Glutamatergic neuron (in vitro differentiated cells): ENCODE measurements around the gene ADARB2. TPM values are rescaled to one million over a fixed set of nuclear protein-coding genes. Genes with fewer than 3 reads are reported as not detected.

ENCODE experiments used
- DNase-seq: peaks from one replicate; pipeline ENCODE4 v3.0.0; 2022
- H3K27ac Mint-ChIP-seq: one replicate; pipeline ENCODE4 v1.8.0; 2020; ENCODE audit warnings: mild to moderate bottlenecking, mixed read lengths, inconsistent platforms; ENCODE audit not compliant: unreplicated experiment
- H3K27me3 Mint-ChIP-seq: one replicate; pipeline ENCODE4 v1.8.0; 2020; ENCODE audit warnings: mild to moderate bottlenecking, moderate library complexity, mixed read lengths, inconsistent platforms; ENCODE audit not compliant: unreplicated experiment
- H3K36me3 Mint-ChIP-seq: one replicate; pipeline ENCODE4 v1.8.0; 2020; ENCODE audit warnings: mild to moderate bottlenecking, mixed read lengths, inconsistent platforms; ENCODE audit not compliant: unreplicated experiment
- H3K4me1 Mint-ChIP-seq: one replicate; pipeline ENCODE4 v1.8.0; 2020; ENCODE audit warnings: mild to moderate bottlenecking, low read depth, mixed read lengths, inconsistent platforms; ENCODE audit not compliant: unreplicated experiment
- H3K4me3 Mint-ChIP-seq: one replicate; pipeline ENCODE4 v1.8.0; 2020; ENCODE audit warnings: mild to moderate bottlenecking, mixed read lengths, inconsistent platforms; ENCODE audit not compliant: unreplicated experiment
- H3K9me3 Mint-ChIP-seq: one replicate; pipeline ENCODE4 v1.8.0; 2020; ENCODE audit warnings: mild to moderate bottlenecking, moderate library complexity, mixed read lengths, inconsistent platforms; ENCODE audit not compliant: unreplicated experiment
- total RNA-seq: library from RNA; stranded (reverse); fragmentation: NEBNext Ultra II Directional; extraction: Animal tissue kit (Norgen Biotek cat#: 25700); gene quantifications from one replicate; pipeline ENCODE4 v1.2.1, GENCODE V29; 2021; ENCODE audit not compliant: unreplicated experiment
- TF ChIP-seq, protein P1 (sequence below): fragments of 200-600 bp; sonication (generic); IDR thresholded peaks from one replicate; pipeline ENCODE4 v1.5.0; 2021; ENCODE audit not compliant: partially characterized antibody, unreplicated experiment

Gene ADARB2
- total RNA-seq, 1 donor from 2014 or later: 20.6 TPM

DNA sequence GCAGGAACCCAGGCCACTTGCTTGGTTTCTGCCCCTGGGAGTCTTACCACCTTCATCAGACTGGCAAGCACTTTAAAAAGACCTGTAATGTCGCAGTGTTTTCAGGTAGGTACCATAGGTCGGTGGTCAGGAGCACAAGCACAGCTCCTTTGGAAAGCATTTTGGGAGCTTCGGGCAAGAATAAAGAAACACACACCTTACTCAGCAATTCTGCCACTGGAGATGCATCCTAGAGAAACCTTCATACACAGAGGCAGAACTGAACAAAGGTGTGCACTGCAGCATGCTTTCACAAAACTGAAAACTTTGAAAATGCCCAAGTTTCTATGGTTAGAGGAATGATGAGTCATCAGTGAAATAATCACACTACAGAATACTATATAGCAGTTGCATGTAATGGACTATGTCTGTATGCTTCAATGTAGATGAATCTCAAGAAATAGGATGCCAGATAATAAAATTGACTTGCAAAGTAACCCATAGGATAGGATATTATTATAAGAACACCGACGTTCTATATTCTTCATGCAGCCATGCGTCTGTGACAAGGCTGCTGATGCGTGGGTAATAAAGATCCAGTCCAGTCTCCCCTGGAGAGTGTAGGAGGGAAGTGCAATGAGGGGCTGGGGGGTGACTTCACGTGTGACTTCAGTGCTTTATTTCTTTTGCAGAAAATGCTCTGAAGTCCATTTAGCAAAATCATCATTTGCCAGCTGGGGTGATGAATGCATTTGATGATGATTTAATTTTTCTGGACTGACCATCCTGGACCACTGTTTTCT, 371.6 kb downstream of the ADARB2 start:
- peaks cover 10% of the 10 kb centered on the region for H3K4me1 Mint-ChIP-seq
- no peak for DNase-seq
- H3K27ac Mint-ChIP-seq: no peak overlapping the region
- TF ChIP-seq, protein P1, sequence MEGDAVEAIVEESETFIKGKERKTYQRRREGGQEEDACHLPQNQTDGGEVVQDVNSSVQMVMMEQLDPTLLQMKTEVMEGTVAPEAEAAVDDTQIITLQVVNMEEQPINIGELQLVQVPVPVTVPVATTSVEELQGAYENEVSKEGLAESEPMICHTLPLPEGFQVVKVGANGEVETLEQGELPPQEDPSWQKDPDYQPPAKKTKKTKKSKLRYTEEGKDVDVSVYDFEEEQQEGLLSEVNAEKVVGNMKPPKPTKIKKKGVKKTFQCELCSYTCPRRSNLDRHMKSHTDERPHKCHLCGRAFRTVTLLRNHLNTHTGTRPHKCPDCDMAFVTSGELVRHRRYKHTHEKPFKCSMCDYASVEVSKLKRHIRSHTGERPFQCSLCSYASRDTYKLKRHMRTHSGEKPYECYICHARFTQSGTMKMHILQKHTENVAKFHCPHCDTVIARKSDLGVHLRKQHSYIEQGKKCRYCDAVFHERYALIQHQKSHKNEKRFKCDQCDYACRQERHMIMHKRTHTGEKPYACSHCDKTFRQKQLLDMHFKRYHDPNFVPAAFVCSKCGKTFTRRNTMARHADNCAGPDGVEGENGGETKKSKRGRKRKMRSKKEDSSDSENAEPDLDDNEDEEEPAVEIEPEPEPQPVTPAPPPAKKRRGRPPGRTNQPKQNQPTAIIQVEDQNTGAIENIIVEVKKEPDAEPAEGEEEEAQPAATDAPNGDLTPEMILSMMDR: no peak
- H3K36me3 Mint-ChIP-seq: peaks cover 5% of the 10 kb centered on the region
- H3K27me3 Mint-ChIP-seq: peaks cover 4% of the 10 kb centered on the region
- no peak overlapping the region for H3K4me3 Mint-ChIP-seq
- H3K9me3 Mint-ChIP-seq: peaks cover 4% of the 10 kb centered on the region

DNA sequence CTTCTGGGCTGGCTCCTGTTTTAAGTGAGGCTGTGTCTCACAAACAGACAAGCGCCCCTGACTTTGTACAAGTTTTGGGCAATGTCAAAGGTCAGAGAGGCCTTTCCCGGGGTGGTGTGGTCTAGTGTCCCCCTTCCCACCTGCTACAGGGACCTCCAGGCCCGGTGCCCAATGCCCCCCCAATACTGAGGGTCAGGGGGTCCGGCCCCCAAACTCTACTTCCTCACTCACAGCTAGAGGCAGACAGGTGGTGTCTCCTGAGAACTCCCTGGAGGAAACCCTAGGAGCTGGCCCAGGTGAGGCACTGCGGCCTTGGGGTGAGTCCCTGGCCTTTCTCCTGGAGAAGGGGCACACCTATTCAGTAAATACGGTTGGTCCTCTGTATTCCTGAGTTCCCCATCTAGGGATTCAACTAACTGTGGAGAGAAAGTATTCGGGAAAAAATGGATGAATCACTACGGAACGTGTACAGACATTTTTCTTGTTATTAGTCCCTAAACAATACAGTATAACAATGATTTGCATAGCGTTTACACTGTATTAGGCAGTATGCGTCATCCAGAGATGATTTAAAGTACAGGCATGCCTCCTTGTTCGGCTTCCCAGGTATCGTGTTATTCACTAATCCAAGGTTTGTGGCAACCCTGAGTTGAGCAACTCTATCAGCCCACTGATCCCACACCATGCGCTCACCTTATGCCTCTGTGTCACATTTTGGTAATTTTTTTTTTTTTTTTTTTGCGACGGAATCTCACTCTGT, 373.0 kb downstream of the ADARB2 start:
- Mint-ChIP-seq H3K27ac (no peak overlapping the region), H3K4me1 (peaks cover 3% of the 10 kb centered on the region), H3K36me3 (peaks cover 5% of the 10 kb centered on the region), H3K9me3 (peaks cover 2% of the 10 kb centered on the region), H3K27me3 (peaks cover 4% of the 10 kb centered on the region), H3K4me3 (no peak overlapping the region)
- TF ChIP-seq, protein P1: no peak
- DNase-seq: no peak

DNA sequence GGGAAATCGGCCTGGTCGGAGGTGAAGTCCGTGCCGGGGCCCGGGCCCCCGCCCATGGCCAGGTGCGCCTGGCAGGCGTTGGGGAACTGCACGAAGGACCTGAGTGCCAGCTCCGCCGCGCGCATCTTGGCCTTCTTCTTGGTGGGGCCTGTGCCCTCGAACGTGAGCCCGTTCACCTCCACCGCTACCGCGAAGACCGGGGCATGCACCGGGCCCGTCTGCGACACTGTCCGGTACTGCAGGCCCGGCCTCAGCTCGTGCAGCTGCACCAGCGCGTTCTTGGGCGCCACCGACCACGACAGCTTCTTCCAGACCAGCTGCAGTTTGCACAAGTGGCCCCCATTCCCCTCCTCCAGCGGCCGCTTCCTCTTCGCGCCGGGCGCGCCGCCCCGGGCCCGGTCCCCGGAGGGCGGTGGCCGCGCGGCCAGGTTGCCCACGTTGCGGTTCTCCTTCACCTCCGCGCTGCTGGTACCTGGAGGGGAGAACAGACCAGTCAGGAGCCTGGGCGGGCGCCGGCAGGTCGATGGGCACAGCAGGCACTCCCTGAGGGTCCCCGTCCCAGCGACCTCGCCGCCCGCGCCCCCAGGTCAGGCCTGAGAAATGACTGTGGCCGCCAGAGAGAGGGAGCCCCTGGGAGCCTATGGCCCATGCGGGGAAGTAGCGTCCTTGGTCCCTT, 373.7 kb downstream of the ADARB2 start:
- H3K27me3 Mint-ChIP-seq: peaks cover 3% of the 10 kb centered on the region
- H3K9me3 Mint-ChIP-seq: peaks cover 4% of the 10 kb centered on the region
- no peak overlapping the region for H3K27ac Mint-ChIP-seq
- no peak for DNase-seq
- peaks cover 5% of the 10 kb centered on the region for H3K36me3 Mint-ChIP-seq
- H3K4me1 Mint-ChIP-seq: peaks cover 3% of the 10 kb centered on the region
- TF ChIP-seq, protein P1: no peak
- H3K4me3 Mint-ChIP-seq: no peak overlapping the region

DNA sequence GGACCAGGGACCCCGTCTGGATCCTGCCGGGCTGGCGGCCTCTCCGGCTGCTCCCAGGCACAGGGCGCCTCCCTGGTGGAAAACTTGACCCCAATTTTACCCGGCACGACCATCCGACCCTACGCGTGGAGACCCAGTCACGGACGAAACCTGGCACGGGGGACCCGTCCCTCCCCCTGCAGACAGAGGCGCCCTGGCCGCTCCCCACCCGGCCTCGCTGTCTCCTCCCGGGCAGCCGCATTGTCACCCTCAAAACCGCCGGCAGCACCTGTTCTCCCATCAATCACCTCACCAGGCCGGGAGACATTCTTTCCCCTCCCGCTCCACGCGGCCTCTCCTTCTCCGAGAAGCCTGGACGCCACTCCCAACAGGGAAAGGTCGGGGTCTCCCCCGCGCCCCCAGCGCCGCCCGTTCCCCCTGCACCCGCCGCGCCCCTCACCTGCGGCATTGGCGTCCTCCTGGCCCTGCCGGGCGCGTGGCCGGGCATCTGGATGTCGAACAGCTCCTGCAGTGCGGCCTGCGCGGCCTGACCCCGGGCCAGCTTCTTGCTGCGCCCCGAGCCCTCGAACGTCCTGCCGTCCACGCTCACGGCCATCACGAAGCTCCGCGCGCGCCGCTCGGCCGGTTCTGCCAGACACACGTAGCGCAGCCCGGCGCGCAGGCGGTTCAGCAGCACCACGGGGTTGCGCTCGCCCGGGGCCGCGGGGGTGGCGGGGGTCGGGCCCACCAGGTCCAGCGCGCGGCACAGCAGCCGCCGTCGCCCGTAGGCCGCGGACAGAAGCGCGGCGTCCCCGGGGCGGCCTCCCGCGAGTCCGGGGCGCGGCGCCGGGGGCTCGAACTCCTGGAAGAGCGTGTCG, 374.5 kb downstream of the ADARB2 start:
- H3K27ac Mint-ChIP-seq: no peak overlapping the region
- peaks cover 5% of the 10 kb centered on the region for H3K36me3 Mint-ChIP-seq
- peaks cover 4% of the 10 kb centered on the region for H3K27me3 Mint-ChIP-seq
- no peak for DNase-seq
- H3K4me3 Mint-ChIP-seq: no peak overlapping the region
- peaks cover 7% of the 10 kb centered on the region for H3K4me1 Mint-ChIP-seq
- peaks cover 4% of the 10 kb centered on the region for H3K9me3 Mint-ChIP-seq
- TF ChIP-seq, protein P1: no peak
